CD4-positive, alpha-beta T cell (primary cell): ENCODE data around the gene CDH22. TPM values are rescaled to one million over a fixed set of nuclear protein-coding genes. Genes with fewer than 3 reads are reported as not detected.

Experiments used
- ATAC-seq: fragments of 200-7000 bp; cut with Tn5 transposase; one replicate; pipeline ENCODE4 v1.10.0; 2022; ENCODE audit warnings: mild to moderate bottlenecking; ENCODE audit not compliant: poor library complexity
- CTCF ChIA-PET: fragments of 350-600 bp; sonication (Branson Sonifier 250); formaldehyde crosslinking; loops from one replicate; lab custom pipeline; 2021; ENCODE audit warnings: antibody characterized with exemption, inconsistent platforms; lab: Charles Lee
- POLR2A ChIA-PET: fragments of 350-600 bp; sonication (Branson Sonifier 250); formaldehyde crosslinking; loops from one replicate; lab custom pipeline; 2021; ENCODE audit warnings: antibody characterized with exemption, inconsistent platforms; lab: Charles Lee
- DNase-seq, 14 experiments: peaks; one replicate each; pipeline ENCODE4 v3.0.0-alpha.2; 2013 to 2020; ENCODE audit warnings: mixed read lengths in 2 of 14
- H3K27ac ChIP-seq, 2 donors: one replicate each; pipeline versions ENCODE4 v1.5.1 to v1.7.0; 2013; ENCODE audit warnings: low read length in 2 of 2, low read depth in 1 of 2, mild to moderate bottlenecking in 1 of 2
- H3K27me3 ChIP-seq, 2 experiments: 1 replicate in 1 of 2; 2 replicates in 1 of 2; pipeline versions ENCODE4 v1.6.1 to v1.7.0; 2013; ENCODE audit warnings: low read length in 2 of 2, control low read depth in 1 of 2, mild to moderate bottlenecking in 1 of 2, moderate library complexity in 1 of 2; ENCODE audit not compliant: insufficient read depth in 2 of 2, control insufficient read depth in 1 of 2
- H3K36me3 ChIP-seq: one replicate; pipeline ENCODE4 v1.6.1; 2013; ENCODE audit warnings: low read length, control low read depth; ENCODE audit not compliant: insufficient read depth
- H3K4me1 ChIP-seq: one replicate; pipeline ENCODE4 v1.6.1; 2013; ENCODE audit warnings: low read length, control low read depth; ENCODE audit not compliant: insufficient read depth
- H3K4me3 ChIP-seq: one replicate; pipeline ENCODE4 v1.5.1; 2013; ENCODE audit warnings: mild to moderate bottlenecking, low read length, moderate library complexity
- H3K9me3 ChIP-seq, 2 experiments: 1 replicate in 1 of 2; 2 replicates in 1 of 2; pipeline versions ENCODE4 v1.6.1 to v1.7.0; 2013; ENCODE audit warnings: low read length in 2 of 2, mild to moderate bottlenecking in 2 of 2, control low read depth in 1 of 2, moderate library complexity in 1 of 2; ENCODE audit not compliant: control insufficient read depth in 1 of 2, insufficient read depth in 1 of 2
- H3K27ac Mint-ChIP-seq: one replicate; pipeline ENCODE4 v1.8.0; 2020; ENCODE audit warnings: mixed read lengths
- H3K27me3 Mint-ChIP-seq: one replicate; pipeline ENCODE4 v1.8.0; 2021; ENCODE audit warnings: mixed read lengths
- H3K36me3 Mint-ChIP-seq: one replicate; pipeline ENCODE4 v1.8.0; 2021; ENCODE audit warnings: low read depth, mixed read lengths
- H3K4me1 Mint-ChIP-seq: one replicate; pipeline ENCODE4 v1.8.0; 2021; ENCODE audit warnings: low read depth, mixed read lengths
- H3K4me3 Mint-ChIP-seq: one replicate; pipeline ENCODE4 v1.8.0; 2020; ENCODE audit warnings: mild to moderate bottlenecking, mixed read lengths
- H3K9me3 Mint-ChIP-seq: one replicate; pipeline ENCODE4 v1.8.0; 2020; ENCODE audit warnings: mixed read lengths
- intact Hi-C, 2 experiments: fragments of 100-400 bp; cut with DNase I in 1 of 2; cut with micrococcal nuclease in 1 of 2; formaldehyde crosslinking; loops; one replicate each; pipeline versions ENCODE4 v1.15.1 to v1.9.0; 2023 to 2025; cut with DNase I, micrococcal nuclease
- total RNA-seq, 174 experiments: library from RNA in 2 of 174; stranded (reverse) in 2 of 174; gene quantifications; one replicate each; pipeline ENCODE4 v1.2.3 and lab custom pipeline; 2021 to 2026
- TF ChIP-seq, protein P1 (sequence below): fragments of 200-600 bp; IDR thresholded peaks from one replicate; pipeline ENCODE4 v1.8.0; 2022; ENCODE audit warnings: antibody characterized with exemption, mild to moderate bottlenecking

The CDH22 gene
- total RNA-seq, 2 experiments from 2014 or later = not detected

DNA sequence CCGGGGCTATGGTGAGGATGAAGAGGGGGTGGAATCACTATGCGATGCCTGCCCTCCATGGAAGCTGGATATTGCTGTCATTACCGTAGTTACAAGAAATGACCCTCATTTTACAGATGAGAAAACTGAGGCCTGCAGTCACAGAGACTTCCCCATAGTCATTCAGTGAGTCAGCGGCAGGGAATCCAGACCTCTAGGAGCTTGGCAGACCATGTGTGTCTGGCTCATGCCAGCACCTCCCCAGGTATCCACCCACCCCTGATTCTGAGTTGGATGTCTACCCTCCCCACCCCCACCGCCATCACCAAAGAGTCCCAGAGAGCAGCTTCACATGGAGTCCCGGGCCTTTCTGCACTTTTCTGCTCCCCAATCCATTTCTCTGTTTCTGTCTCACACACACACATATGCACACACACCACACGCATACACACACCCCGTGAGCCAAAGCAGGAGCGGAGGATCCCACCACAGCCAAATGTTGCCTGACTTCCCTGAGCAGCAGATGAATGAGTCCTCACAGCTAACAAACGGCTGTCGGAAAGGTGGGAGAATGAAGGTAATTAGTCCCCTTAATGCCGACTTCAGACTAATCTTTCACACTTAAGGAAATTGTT, 24.8 kb downstream of the CDH22 start:
- TF ChIP-seq, protein P1, sequence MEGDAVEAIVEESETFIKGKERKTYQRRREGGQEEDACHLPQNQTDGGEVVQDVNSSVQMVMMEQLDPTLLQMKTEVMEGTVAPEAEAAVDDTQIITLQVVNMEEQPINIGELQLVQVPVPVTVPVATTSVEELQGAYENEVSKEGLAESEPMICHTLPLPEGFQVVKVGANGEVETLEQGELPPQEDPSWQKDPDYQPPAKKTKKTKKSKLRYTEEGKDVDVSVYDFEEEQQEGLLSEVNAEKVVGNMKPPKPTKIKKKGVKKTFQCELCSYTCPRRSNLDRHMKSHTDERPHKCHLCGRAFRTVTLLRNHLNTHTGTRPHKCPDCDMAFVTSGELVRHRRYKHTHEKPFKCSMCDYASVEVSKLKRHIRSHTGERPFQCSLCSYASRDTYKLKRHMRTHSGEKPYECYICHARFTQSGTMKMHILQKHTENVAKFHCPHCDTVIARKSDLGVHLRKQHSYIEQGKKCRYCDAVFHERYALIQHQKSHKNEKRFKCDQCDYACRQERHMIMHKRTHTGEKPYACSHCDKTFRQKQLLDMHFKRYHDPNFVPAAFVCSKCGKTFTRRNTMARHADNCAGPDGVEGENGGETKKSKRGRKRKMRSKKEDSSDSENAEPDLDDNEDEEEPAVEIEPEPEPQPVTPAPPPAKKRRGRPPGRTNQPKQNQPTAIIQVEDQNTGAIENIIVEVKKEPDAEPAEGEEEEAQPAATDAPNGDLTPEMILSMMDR = no peak

DNA sequence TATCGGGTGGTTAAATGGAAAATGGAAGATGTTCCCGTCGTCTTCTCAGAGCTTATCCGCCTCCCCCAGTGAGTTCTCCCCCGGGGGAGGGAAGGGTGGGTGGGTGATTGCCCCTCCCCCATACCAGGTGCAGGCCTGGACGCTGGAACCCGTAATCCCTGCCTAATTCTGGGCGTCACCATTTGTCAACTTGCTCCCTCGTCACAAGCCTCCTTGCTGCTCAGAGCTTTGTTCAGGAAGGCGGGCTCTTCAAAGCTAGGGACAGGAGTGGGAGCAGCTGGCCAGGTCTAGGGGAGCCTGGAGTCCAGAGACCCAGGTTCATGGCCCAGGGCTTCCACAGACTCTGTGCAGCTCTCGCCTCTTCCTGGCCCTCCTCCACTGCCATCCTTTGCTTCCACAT, 25.6 kb downstream of the CDH22 start:
- intact Hi-C loops = no loop called here
- H3K27me3 Mint-ChIP-seq = peaks cover 68% of the 10 kb centered on the region
- DNase-seq = no peak

More for the DNA sequence above, 24.8 kb downstream of the CDH22 start:
- Histone ChIP-seq H3K27me3 (peaks cover 29 to 43% of the 10 kb centered on the region in 2 experiments), H3K36me3 (no peaks in the 10 kb centered on the region), H3K4me3 (no peak overlapping the region), H3K27ac (no peak overlapping the region), H3K9me3 (no peaks in the 10 kb centered on the region), H3K4me1 (no peaks in the 10 kb centered on the region)
- Mint-ChIP-seq H3K9me3 (no peaks in the 10 kb centered on the region), H3K4me3 (no peak overlapping the region), H3K4me1 (no peaks in the 10 kb centered on the region), H3K36me3 (no peaks in the 10 kb centered on the region), H3K27me3 (peaks cover 62% of the 10 kb centered on the region), H3K27ac (no peak overlapping the region)
- DNase-seq = no peak
- POLR2A ChIA-PET = no interaction called here
- CTCF ChIA-PET = no interaction called here
- ATAC-seq = no peak
- intact Hi-C loops = no loop called here

DNA sequence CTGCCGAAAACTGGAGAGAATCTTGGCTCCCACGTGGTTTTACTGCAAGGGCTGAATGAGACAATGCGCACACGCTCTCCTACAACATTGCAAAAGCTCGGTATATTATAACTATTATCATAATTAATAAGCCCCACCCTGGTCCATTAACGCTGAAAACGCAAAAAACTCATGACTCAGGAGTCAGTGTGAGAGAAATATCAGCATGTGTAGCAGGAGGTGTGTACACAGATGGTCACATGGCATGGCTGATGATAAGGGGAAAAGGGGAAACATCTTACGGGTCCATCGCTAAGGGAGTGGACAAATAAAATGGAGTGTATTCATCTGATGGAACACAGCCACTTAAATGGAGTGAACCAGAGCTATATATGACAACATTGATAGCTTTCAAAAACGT, 29.2 kb downstream of the CDH22 start:
- no peak for ATAC-seq
- H3K4me3 Mint-ChIP-seq = no peak overlapping the region
- Histone ChIP-seq H3K27ac (no peak overlapping the region), H3K4me1 (no peaks in the 10 kb centered on the region), H3K27me3 (peaks cover 33 to 47% of the 10 kb centered on the region in 2 experiments), H3K9me3 (no peaks in the 10 kb centered on the region), H3K36me3 (no peaks in the 10 kb centered on the region), H3K4me3 (no peak overlapping the region)
- H3K36me3 Mint-ChIP-seq = no peaks in the 10 kb centered on the region
- H3K4me1 Mint-ChIP-seq = no peaks in the 10 kb centered on the region
- POLR2A ChIA-PET = no interaction called here
- H3K9me3 Mint-ChIP-seq = no peaks in the 10 kb centered on the region
- DNase-seq = no peak
- intact Hi-C loops = no loop called here
- no peak overlapping the region for H3K27ac Mint-ChIP-seq
- H3K27me3 Mint-ChIP-seq = peaks cover 85% of the 10 kb centered on the region
- CTCF ChIA-PET = no interaction called here
- TF ChIP-seq, protein P1 = no peak

More for the DNA sequence above, 25.6 kb downstream of the CDH22 start:
- Histone ChIP-seq H3K36me3 (no peaks in the 10 kb centered on the region), H3K4me1 (no peaks in the 10 kb centered on the region), H3K27ac (no peak overlapping the region), H3K4me3 (no peak overlapping the region), H3K9me3 (no peaks in the 10 kb centered on the region), H3K27me3 (peaks cover 27 to 50% of the 10 kb centered on the region in 2 experiments)
- no peak for ATAC-seq
- CTCF ChIA-PET = no interaction called here
- Mint-ChIP-seq H3K27ac (no peak overlapping the region), H3K4me1 (no peaks in the 10 kb centered on the region), H3K4me3 (no peak overlapping the region), H3K36me3 (no peaks in the 10 kb centered on the region), H3K9me3 (no peaks in the 10 kb centered on the region)
- TF ChIP-seq, protein P1 = no peak
- POLR2A ChIA-PET = no interaction called here
